NCI-H187 treated with DMSO at 0.1 percent for 48 hours (cell line): ENCODE measurements around the gene BIN1.

Experiments used
- DNase-seq: peaks from one replicate; lab custom pipeline; 2025; lab: John Stamatoyannopoulos, UW

Gene BIN1

DNA sequence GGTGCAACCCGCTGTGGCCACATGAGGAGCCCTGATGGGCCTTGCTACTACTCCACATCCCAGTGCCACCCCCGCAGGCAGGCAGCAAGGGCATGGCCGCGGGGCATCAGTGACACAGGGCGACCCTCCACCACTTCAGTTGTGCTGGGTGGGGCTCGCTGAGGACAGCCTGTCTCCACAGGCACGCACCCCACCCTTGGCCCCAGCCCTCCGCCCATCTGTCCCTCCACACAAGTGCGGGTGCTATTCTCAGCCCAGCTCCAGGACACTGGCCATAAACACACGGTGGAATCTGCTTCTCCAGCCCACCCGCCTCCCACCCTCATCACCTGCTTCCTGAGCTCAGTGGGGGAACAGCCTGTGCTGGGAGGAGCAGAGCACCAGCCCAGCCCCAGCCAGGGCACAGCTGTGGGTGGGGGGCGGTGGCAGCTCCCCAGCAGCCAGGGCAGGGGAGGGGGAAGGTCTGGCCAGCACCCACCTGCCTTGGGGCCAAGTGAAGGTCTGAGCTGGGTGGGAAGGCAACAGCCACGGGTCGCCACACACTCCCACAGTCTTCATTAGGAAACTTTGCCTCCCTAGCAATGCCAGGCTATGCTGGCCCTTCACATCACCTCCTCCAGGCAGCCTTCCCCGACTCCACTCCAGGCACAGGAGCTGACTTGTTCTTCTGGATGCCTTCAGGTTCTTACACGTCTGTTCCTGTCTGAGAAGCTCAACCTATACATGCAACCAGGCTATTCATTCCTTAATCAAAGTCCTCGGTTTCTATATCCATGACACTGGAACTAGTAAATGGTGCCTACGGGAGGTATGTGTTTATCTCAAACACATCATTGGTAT, 16.5 kb downstream of the BIN1 start:
- DNase-seq, result no peak

DNA sequence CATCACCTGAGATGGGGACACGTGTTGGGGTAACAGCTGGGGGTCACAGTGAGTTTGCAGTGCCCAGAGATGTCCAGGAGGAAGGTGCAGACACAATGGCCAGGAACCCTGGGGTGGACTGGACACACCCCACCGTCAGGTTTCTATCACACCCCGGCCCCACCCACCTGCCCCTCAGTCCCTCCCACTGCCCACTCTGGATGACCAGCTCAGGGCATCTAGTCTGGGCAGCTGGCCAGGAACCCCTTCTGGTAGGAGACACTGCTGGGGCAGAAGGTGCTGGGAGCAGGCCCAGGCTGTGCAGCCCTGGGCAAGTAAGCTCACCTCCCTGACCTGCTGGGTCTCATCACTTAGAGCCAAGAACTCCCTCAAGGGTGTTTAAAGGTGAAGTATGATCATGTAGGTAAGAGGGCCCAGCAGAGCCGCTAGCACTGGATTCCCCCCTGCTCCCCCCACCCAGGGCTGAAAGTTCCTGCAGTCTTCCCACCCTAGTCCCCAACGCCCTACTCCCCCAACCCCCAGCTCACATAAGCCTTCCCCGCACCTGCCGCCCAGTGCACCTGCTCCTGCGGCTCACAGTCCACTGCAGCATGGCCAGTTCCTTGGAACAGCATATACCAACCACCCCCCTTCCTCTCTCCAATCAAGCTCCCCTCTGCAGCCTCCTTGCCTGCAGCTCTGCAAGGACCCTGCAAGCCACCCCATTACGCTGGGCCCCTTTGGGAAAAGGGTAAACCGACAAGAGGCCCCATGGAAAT, 17.3 kb downstream of the BIN1 start:
- no peak for DNase-seq

GRCh38 chr2:127088706-127089105, 18.2 kb downstream of the BIN1 start:
- no peak for DNase-seq

DNA sequence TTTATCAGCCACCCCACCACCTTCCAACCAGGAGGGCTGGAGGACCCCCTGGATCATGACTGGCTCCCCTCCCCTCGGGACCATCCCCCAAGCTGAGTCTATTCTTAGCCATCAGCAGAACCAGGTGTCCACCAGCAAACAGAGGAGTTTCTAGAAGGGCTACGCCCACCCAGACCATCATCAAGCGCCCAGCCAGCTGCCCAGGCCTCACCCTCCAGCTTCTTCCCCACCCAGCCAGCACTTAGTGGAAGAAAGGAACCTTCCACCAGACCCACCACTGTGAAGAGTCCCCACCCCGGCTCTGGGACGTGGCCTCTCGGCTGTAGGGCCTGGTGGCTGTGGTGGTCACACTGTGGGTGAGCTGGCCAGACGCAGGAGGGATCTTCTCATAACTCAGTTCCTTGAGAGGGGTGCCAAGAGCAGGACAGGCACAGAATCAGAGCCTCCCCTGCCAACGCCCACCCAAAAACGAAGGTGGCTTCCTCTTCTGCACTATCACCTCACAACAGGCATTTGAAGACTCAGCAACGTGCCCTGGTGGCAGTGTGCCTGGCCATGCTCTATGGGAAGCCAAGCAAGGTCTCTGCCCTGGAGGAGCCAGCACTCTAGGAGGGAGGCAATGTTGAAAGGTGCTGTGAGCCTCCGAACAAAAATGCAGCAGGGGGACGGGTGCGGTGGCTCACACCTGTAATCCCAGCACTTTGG, 19.0 kb downstream of the BIN1 start:
- DNase-seq, result no peak

DNA sequence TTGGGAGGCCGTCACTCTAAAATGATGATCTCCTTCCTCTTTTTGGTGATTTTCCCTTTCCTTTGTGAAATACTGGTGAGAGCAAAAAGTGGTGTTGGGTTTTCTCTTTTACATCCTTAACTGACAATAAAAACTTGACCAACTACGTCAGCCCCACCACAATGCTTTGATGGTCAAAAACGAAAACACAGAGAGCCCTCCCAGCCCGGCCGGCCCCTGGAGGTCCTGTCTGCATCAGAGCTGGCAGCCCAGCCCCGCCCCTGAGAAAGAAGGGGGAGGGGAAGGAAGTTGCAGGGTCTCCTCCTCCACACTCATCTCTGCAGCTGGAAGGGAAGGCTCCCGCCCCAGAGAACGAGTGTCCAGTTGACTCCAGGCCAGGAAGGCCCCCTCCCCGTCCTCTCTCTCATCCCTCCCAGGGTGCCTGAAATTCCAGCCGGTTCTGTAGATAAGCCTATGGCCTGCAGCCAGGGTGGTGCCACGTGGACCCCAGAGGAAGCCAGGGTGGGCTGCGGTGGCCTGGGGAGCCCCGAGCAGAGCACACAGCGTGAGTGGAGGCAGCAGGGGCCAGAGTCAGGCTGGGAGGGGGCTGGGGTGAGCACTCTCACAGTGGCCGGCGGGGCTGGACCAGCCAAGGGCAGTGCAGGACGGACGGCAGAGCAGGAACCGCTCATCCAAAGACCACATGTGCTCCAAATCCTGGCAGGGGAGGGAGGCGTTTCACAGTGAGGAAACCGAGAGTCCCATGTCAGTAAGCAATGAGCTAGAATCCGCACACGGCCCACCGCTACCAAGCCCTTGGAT, 19.8 kb downstream of the BIN1 start:
- no peak for DNase-seq

DNA sequence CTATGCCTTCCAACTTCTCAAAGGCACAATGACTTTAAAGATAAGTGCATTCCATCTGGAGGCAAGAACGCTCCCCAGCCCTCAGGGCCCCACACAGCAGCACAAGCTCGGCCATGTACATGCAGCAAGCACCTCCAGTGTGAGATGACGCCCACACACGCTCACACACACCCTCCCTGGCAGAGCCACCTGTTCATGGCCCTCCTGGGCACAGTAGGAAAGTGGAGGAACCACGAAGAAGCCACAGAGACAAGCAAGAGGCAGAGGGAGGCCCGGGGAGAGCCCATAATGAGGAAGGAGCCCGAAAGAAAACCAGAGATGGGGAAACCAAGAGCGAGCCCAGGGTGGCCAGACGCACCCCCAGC, 21.7 kb downstream of the BIN1 start:
- DNase-seq, result no peak

- no peak for DNase-seq
Measured at GRCh38 chr2:127084611-127085316, 22.2 kb downstream of the BIN1 start.

- DNase-seq, result no peak
Measured at GRCh38 chr2:127083819-127084503, 23.0 kb downstream of the BIN1 start.

DNA sequence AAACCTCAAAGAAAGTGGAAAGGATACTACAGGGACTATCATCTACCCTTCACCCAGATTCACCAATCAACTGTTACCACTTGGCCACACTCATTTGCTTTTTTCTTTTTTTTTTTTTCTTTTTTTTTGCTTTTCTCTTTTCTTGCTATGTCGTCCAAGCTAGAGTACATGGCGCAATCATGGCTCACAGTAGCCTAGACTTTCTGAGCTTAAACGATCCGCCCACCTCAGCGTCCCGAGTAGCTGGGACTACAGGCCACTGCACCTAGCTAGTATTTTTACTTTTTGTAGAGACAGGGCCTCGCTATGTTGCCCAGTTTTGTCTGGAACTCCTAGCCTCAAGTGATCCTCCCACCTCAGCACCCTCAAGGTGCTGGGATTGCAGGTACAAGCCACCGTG, 24.0 kb downstream of the BIN1 start:
- DNase-seq, result no peak

DNA sequence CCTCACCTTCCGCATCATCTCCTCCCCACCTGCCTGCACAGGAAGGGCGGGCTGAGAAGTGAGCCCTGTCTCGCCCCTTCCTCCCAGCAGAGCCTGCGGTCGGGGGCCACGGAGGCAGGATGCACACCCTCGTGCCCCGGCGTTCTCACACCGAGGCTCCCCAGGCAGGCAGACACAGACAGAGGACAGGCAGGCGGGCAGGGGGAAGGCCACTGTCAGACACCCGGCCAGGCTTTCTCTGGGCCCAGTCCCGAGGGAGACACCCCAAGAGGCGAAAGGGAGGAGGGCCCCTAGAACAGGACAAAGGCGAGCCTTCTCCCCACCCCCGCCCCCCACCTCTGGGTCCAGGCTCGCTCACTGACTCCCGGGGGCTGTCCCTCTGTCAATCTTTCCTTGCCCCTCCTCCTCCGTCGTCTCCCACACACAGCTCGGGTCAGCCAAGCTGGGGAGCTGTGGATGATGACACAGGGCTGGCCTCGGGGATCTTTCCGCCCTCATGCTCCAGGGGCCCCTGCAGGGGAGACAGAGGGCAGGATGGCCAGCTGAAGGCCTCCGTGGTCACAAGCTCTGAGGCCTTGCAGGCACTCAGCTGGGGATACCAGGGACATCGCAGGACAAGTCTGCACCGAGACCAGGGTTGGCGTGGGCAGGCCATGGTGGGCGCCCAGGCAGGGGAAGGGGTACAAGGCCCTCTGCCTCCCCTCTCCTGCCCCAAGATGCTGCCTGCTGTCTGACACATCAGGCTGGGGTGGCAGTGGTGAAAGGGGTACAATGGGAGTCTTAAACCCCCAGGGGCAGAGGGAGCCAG, 24.9 kb downstream of the BIN1 start:
- DNase-seq, result no peak

GRCh38 chr2:127080938-127081755, 25.8 kb downstream of the BIN1 start:
- DNase-seq, result no peak

DNA sequence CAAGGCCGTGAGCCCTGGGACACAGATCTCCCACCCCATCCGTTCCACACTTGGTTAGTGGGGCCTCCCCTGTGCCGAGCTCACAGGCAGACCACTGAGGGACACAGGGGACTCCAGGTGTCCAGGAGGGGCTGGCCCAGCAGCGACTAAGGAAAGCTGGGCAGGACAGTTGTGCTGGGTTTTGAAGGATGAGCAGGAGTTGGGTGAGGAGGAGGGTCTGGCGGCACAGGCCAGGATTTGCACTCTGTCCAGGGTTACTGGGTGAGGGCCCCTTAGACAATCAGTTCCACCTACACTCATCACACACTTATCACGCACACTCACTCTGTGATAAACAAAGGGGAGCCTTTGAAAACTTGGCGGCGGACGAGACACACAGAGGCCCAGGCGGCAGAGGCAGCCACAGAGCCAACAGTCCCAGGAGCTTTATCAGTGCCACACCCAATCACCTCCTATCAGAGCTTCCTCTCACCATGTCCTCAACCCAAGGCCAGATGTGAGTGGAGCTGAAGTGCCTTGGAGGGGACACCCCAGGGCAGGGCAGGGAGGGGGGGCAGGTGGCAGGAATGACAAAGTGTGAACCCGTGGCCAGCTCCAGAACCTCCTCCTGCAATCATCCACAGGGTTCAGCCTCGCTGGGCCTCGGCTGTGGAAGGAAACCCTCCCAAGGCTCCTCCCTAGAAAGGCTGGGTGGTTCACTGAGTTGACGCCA, 26.6 kb downstream of the BIN1 start:
- no peak for DNase-seq

- DNase-seq, result no peak
Measured at GRCh38 chr2:127079358-127079920, 27.5 kb downstream of the BIN1 start.

DNA sequence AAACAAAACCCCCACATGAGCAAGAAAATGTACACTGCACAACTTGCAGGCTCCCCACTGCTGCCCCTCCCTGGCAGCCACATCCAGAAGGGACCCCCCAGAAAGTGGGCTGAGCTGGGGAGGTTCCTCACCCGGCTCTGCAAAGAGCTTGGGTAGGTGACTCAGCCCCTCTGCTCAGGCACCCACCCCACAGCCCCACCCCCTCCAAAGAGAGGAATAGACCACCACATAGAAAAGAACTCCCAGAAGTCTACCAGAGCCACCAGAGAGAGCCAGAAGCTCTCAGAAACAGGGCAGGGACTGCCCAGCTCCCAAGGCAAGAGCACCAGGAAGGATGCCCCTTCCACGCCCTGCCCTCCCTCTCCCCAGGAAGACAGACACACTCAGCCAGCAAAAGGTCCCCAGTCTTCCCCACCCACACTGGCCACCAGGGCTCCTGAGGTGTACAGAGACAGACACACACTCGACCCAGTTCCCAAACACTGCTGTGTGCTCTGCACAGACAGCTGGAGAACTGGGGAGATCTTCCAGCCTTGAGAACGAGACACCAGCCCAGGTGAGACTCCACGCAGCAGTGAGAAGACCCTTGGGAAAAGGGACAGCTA, 28.2 kb downstream of the BIN1 start:
- DNase-seq, result no peak

- no peak for DNase-seq
Measured at GRCh38 chr2:127078028-127078427, 28.9 kb downstream of the BIN1 start.

- no peak for DNase-seq
Measured at GRCh38 chr2:127076924-127077323, 30.0 kb downstream of the BIN1 start.

GRCh38 chr2:127076290-127076689, 30.7 kb downstream of the BIN1 start:
- DNase-seq, result no peak

DNA sequence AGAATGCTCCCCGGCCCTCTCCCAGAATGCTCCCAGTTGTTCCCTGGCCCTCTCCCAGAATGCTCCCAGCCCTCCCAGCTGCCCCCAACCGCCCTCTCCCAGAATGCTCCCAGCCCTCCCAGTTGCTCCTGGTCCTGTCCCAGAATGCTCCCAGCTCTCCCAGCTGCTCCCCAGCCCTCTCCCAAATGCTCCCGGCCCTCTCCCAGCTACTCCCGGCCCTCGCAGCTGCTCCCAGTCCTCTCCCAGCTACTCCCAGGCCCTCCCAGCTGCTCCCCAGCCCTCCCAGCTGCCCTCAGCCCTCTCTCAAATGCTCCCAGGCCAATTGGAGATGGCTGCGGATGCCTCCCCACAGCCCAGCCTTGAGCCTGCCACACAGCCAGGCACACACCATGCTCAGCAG, 31.1 kb downstream of the BIN1 start:
- DNase-seq, result no peak
